IPS-20b (cell line): ENCODE results near the gene OR2V1.
"Not testable (repeated sequence)": the region's sequence is repeated elsewhere in the genome, so short reads cannot be mapped to it uniquely, and the experiment has no call there.

Experiments
- H3K27ac ChIP-seq: one replicate; pipeline ENCODE4 v1.5.1; 2013; ENCODE audit warnings: low read length
- H3K27me3 ChIP-seq: 2 replicates; pipeline ENCODE4 v1.6.1; 2013; ENCODE audit warnings: mild to moderate bottlenecking, low read length, inconsistent platforms; ENCODE audit not compliant: insufficient read depth
- H3K36me3 ChIP-seq: 2 replicates; pipeline ENCODE4 v1.6.1; 2013; ENCODE audit warnings: low read depth, mild to moderate bottlenecking, inconsistent platforms, low read length, moderate library complexity; ENCODE audit not compliant: insufficient read depth
- H3K4me1 ChIP-seq: 2 replicates; pipeline ENCODE4 v1.6.1; 2013; ENCODE audit warnings: mild to moderate bottlenecking, control low read depth, inconsistent platforms, low read length, moderate library complexity; ENCODE audit not compliant: insufficient read depth
- H3K4me3 ChIP-seq: 2 replicates; pipeline ENCODE4 v1.5.1; 2013; ENCODE audit warnings: mild to moderate bottlenecking, low read length, inconsistent platforms
- H3K9ac ChIP-seq: 2 replicates; pipeline ENCODE4 v1.6.1; 2013; ENCODE audit warnings: low read depth, mild to moderate bottlenecking, inconsistent platforms, low read length, moderate library complexity
- H3K9me3 ChIP-seq: 2 replicates; pipeline ENCODE4 v1.6.1; 2013; ENCODE audit warnings: mild to moderate bottlenecking, low read depth, low read length, inconsistent platforms; ENCODE audit not compliant: insufficient read depth

The OR2V1 gene

DNA sequence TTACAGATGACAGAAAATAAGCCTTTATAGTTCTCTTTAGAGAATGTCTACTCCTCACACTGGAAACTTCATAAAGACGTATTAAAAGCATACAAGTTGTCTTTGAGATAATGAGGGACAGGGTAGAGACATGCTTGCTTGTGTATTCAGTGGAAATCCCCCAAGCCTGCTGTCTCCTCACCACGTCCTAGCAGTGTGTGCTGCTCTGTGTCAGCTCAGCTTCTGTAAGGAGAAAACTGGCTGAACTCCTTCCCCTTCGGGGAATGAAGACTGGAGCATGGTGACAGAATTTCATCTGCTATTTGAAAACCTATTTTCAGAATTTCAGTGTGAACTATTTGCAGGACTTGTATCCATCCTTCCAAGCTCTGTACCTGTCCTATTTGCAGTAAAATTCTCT is 25.8 kb upstream of the OR2V1 start:
- H3K27me3 ChIP-seq = peaks cover 22% of the 10 kb centered on the region
- no peak overlapping the region for H3K4me3 ChIP-seq
- no peaks in the 10 kb centered on the region for H3K36me3 ChIP-seq
- H3K27ac ChIP-seq = no peak overlapping the region
- H3K4me1 ChIP-seq = peaks cover 9% of the 10 kb centered on the region; the same call in 1 of the 2 replicates
- no peak overlapping the region for H3K9ac ChIP-seq
- H3K9me3 ChIP-seq = no peaks in the 10 kb centered on the region

DNA sequence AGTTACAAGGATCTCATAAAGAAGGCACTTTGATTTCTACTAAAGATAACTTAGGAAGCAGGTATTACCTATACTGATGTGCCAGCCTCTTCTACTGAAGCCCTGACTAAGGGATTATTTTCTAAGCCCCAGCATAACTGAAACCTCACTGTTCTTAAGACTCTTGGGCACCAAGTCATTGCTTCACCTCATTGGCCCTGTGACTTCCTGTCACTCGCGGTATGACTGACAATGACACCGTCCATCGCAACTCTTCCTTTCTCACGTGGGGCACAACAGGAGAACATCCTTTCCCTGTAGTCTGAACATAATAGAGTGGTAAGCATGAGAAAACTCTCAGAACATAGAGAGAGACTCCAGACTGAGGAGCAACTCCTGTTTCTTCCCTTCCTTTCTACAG is 22.8 kb upstream of the OR2V1 start:
- Histone ChIP-seq H3K36me3 (no peaks in the 10 kb centered on the region), H3K27me3 (peaks cover 21% of the 10 kb centered on the region), H3K9ac (no peak overlapping the region), H3K4me1 (0 out of 2 replicates have a peak, but pooled peaks cover 3% of the 10 kb centered on the region), H3K27ac (no peak overlapping the region), H3K4me3 (no peak overlapping the region), H3K9me3 (no peaks in the 10 kb centered on the region)

DNA sequence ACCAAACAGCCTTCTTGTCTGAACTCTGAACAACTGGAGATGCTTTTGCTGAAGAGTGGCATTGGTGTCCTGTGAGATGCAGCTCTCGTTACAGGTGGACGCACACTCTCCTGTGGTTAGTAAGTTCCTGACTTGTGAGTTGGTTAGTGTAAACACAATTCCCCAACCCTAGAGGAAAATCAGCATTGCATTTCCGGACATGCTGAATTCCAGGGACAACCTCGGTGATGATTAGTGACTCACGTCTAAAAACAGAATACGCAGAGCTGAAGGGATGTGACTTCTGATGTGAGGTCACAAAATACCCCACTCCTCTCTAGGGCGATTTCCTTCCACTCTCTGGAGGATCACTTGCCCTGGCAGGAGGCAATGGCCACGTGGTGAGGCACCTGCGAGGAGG is 21.4 kb upstream of the OR2V1 start:
- H3K9me3 ChIP-seq = no peaks in the 10 kb centered on the region
- no peak overlapping the region for H3K9ac ChIP-seq
- H3K36me3 ChIP-seq = no peaks in the 10 kb centered on the region
- H3K27me3 ChIP-seq = peaks cover 26% of the 10 kb centered on the region
- no peak overlapping the region for H3K27ac ChIP-seq
- H3K4me3 ChIP-seq = no peak overlapping the region
- H3K4me1 ChIP-seq = 0 out of 2 replicates have a peak, but pooled peaks cover 3% of the 10 kb centered on the region

DNA sequence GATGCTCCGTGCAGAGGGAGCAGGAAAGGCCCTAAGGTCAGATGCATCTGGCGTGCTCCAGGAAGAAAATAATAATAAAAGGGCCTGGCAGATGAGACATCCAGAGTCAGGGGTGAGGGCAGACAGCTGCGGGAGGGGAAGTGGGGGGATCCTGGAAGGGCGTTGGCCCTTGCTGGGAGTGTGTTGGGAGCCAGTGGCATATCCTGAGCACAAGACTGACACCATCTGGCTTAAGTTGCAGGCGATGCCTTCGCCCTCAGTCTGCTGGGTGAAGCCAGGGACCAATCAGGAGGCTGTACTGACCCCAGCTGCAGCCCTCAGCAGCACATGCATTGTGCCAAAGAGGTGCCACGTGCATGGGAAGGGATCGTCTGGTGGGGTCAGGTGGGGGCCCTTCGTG is 20.2 kb upstream of the OR2V1 start:
- H3K4me1 ChIP-seq = 0 out of 2 replicates have a peak, but pooled peaks cover 9% of the 10 kb centered on the region
- H3K27ac ChIP-seq = no peak overlapping the region
- no peak overlapping the region for H3K9ac ChIP-seq
- no peak overlapping the region for H3K4me3 ChIP-seq
- no peaks in the 10 kb centered on the region for H3K9me3 ChIP-seq
- no peaks in the 10 kb centered on the region for H3K36me3 ChIP-seq
- peaks cover 14% of the 10 kb centered on the region for H3K27me3 ChIP-seq

DNA sequence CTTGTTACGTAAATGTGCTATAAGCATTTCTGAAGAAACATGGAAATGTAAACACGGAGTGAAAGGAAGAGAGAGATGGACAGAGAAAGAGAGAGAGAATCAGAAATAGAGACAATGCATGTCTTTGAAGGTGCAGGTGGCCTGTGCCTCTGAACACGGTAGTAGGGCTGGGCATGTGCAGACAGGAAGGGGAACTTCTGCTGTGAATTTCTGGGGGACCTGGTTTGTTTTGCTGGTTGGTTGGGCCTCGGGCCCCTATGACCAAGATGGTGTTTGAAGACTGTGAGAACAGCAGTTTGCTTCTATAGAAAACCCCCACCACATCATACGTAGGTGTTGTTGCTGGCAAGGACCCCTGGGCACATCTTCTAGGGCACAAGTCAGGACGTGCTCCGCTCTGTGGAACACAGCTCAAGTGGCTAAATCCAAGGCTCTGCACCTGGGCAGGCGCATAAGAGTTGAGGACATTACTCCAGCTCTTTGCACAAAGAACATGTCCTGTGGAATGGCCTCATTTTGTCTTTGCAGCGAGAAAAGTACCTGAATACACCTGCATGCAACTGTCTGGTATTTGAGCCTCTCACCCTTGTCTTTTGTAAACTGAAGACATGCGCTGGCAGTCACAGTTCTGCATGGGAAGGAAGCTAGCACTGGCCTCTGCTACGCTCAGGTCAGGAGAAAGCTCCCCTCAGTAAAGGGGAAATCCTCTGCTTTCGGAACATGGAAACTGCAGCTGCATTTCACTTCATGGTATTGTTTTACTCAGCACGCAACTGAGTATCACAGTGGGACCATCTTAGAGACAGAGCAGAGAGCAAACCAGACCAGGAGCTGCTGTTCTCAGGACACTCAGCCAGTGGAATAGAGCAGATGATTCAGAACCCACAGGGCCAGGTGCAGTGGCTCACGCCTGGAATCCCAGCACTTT is 19.1 kb upstream of the OR2V1 start:
- no peak overlapping the region for H3K4me3 ChIP-seq
- peaks cover 14% of the 10 kb centered on the region for H3K27me3 ChIP-seq
- 0 out of 2 replicates have a peak, but pooled peaks cover 9% of the 10 kb centered on the region for H3K4me1 ChIP-seq
- no peaks in the 10 kb centered on the region for H3K36me3 ChIP-seq
- H3K27ac ChIP-seq = no peak overlapping the region
- no peak overlapping the region for H3K9ac ChIP-seq
- peaks cover 8% of the 10 kb centered on the region; the same call in 1 of the 2 replicates for H3K9me3 ChIP-seq

DNA sequence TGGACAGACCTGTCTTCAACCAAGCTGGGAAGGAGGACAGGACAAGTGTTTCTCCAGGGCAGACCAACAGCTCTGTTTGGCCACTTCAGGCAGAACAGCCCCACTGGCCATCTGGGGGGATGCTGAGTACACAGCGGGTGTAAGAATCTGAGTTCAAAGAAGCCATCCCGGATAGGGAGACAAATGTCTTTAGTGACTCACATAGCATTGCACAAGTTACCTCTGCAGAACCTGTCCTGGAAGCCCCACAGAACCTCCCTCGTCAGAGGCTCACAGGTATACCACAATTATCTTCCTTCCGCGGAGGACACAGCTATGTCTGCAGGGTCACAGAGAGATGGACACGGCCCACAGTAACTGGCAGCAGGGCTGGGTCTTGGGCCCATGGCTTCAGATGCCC is 18.4 kb upstream of the OR2V1 start:
- Histone ChIP-seq H3K4me1 (0 out of 2 replicates have a peak, but pooled peaks cover 9% of the 10 kb centered on the region), H3K36me3 (no peaks in the 10 kb centered on the region), H3K9me3 (peaks cover 12% of the 10 kb centered on the region; the same call in 1 of the 2 replicates), H3K4me3 (no peak overlapping the region), H3K27me3 (peaks cover 14% of the 10 kb centered on the region), H3K27ac (no peak overlapping the region), H3K9ac (no peak overlapping the region)

DNA sequence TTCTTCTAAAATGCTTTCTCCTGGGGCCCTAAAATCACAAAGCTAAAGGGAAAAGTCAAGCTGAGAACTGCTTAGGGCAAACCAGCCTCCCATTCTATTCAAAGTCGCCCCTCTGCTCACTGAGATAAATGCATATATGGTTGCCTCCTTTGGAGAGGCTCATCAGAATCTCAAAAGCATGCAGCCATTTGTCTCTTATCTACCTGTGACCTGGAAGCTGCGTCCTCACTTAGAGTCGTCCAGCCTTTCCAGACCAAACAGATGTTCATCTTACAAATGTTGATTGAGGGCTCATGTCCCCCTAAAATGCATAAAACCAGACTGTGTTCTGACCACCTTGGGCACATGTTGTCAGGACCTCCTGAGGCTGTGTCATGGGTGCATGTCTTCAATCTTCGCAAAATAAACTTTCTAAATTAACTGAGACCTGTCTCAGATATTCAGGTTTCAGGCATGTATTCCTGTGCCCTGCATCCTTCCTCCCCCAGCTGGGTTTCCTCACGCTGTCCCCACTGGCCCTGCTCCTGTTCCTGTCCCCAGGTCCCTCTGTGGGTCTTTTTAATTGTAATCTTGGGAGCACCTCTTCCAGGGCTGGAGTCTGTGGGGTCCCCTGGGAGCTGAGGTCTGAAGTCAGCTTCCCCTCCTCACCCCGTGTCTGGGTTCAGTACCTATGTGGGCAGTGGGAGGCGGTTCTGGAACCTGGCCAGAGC is 16.1 kb upstream of the OR2V1 start, which contains the start of gene OR2V2:
Gene OR2V2 (plus strand): TSS at position 660 of the 710 bp plus-strand sequence. CDS start 7,357 bp downstream, outside the sequence.
- H3K9me3 ChIP-seq = peaks cover 12% of the 10 kb centered on the region; the same call in 1 of the 2 replicates
- not testable (repeated sequence) for H3K27ac ChIP-seq, H3K36me3 ChIP-seq, H3K9ac ChIP-seq, H3K4me1 ChIP-seq
- peak within 1 kb of the TSS; percentile 13; the same call in 1 of the 2 replicates for H3K4me3 ChIP-seq
- peaks cover 14% of the 10 kb centered on the region for H3K27me3 ChIP-seq

DNA sequence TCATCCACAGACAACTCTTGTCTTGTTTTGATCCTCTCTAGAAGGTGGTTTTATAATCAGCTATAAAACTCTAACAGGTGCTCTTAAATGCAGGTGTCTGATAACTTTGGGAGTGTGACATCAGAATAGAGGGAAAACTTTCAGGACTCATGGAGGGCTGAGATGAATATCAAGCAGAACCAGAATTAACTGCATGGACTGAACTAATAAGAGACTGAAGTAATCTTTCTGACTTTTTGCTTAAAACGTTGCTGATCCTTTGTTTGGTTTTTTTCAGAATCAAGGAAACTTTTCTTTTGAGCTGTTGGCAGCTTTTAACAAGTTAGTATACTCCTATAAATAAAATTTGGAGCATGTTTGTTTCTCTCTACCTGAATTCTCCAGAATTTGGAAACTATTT is 14.2 kb upstream of the OR2V1 start:
- Histone ChIP-seq H3K4me1 (0 out of 2 replicates have a peak, but pooled peaks cover 9% of the 10 kb centered on the region), H3K9ac (no peak overlapping the region), H3K27me3 (peaks cover 14% of the 10 kb centered on the region), H3K27ac (no peak overlapping the region), H3K4me3 (no peak overlapping the region), H3K36me3 (no peaks in the 10 kb centered on the region), H3K9me3 (peaks cover 12% of the 10 kb centered on the region; the same call in 1 of the 2 replicates)

DNA sequence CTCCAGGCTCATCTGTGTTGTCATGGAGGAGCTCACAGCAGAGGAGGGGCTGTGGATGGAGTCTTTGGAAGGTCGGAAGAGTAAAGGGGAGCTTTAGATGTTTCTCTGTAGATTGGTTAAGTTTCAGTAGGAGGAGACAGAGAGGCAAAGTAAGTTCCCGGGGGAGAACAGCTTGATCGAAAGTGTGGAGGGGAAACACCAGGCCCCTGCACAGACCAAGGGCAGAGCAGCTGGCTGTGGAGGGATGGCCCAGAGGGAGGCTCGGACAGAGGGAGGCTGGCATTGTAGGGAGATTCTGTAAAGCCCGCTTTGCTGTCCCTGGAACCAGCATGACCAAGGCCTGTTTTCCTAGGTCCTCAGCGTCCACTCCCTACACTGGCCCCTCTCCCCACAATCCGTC is 11.1 kb upstream of the OR2V1 start:
- no peaks in the 10 kb centered on the region for H3K36me3 ChIP-seq
- 0 out of 2 replicates have a peak, but pooled peaks cover 5% of the 10 kb centered on the region for H3K4me1 ChIP-seq
- H3K9me3 ChIP-seq = peaks cover 12% of the 10 kb centered on the region; the same call in 1 of the 2 replicates
- H3K27me3 ChIP-seq = no peaks in the 10 kb centered on the region; the same call in 1 of the 2 replicates
- H3K4me3 ChIP-seq = no peak overlapping the region
- H3K9ac ChIP-seq = no peak overlapping the region
- H3K27ac ChIP-seq = no peak overlapping the region

DNA sequence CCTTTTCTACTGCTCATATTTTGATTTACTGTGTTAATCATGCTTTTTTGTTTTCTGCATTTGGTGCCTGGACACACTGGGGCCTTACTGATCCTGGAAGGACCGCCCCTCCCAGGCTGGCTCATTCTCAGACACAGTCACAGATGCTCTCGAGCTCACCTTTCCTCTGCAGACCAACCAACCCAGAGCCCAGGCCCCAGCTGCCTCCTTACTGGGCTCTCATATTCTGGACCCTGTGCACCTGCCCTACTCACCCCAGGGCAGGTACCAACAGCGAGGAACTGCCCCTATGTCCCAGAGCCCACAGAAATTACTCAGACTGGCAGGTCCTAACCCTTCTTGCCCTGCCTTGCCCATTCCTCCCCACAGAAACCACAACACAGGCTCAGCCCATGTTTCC is 9.8 kb upstream of the OR2V1 start:
- Histone ChIP-seq H3K9me3 (peaks cover 12% of the 10 kb centered on the region; the same call in 1 of the 2 replicates), H3K36me3 (no peaks in the 10 kb centered on the region), H3K9ac (no peak overlapping the region), H3K4me3 (no peak overlapping the region), H3K27ac (no peak overlapping the region), H3K4me1 (no peaks in the 10 kb centered on the region), H3K27me3 (no peaks in the 10 kb centered on the region; the same call in 1 of the 2 replicates)

DNA sequence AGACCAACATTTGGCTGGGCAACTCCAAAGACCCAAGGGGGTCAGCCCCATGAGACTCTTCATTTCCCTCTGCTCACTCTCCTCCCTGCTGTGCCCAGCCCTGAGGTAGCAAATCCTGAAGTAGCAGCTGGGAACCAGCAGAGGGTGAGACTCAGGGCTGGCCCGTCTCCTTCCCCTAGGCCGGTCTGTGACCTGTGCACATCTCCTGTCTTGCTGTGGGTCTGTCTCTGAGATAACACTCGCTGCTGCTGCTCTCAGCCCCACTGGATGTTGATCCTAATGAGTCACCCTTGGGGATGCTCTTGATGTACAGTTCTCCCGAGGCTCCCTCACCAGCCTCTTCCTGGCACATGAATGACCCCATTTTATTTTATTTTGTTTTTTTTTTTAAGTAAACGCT is 7.3 kb upstream of the OR2V1 start:
- no peak overlapping the region for H3K4me3 ChIP-seq
- H3K9me3 ChIP-seq = no peaks in the 10 kb centered on the region
- no peaks in the 10 kb centered on the region for H3K36me3 ChIP-seq
- H3K27me3 ChIP-seq = no peaks in the 10 kb centered on the region; the same call in 1 of the 2 replicates
- H3K9ac ChIP-seq = no peak overlapping the region
- H3K4me1 ChIP-seq = no peaks in the 10 kb centered on the region
- H3K27ac ChIP-seq = no peak overlapping the region
